WTC11 (cell line): ENCODE measurements around the gene FAM234A. TPM values are rescaled to one million over a fixed set of nuclear protein-coding genes. Genes with fewer than 3 reads are reported as not detected.

Experiments
- ATAC-seq: fragments of 200-7000 bp; cut with Tn5 transposase; 2 replicates; pipeline ENCODE4 v1.10.0; 2021; ENCODE audit warnings: mild to moderate bottlenecking, moderate library complexity
- CTCF ChIA-PET: fragments of 300-600 bp; sonication (Branson Sonifier 250); formaldehyde crosslinking; loops from one replicate; lab custom pipeline; 2021; ENCODE audit warnings: antibody characterized with exemption; lab: Charles Lee
- POLR2A ChIA-PET: fragments of 350-600 bp; sonication (Branson Sonifier 250); formaldehyde crosslinking; loops from one replicate; lab custom pipeline; 2021; ENCODE audit warnings: antibody characterized with exemption; lab: Charles Lee
- DNase-seq: peaks from one replicate; pipeline ENCODE4 v3.0.0; 2021; ENCODE audit warnings: low spot score
- H3K27ac Mint-ChIP-seq: 2 replicates; pipeline ENCODE4 v1.8.0; 2021; ENCODE audit warnings: mixed read lengths
- H3K27me3 Mint-ChIP-seq: 2 replicates; pipeline ENCODE4 v1.8.0; 2021; ENCODE audit warnings: low read depth, mild to moderate bottlenecking, moderate library complexity, mixed read lengths
- H3K36me3 Mint-ChIP-seq: 2 replicates; pipeline ENCODE4 v1.8.0; 2021; ENCODE audit warnings: mixed read lengths
- H3K4me1 Mint-ChIP-seq: 2 replicates; pipeline ENCODE4 v1.8.0; 2022; ENCODE audit warnings: mixed read lengths
- H3K4me3 Mint-ChIP-seq: 2 replicates; pipeline ENCODE4 v1.8.0; 2021; ENCODE audit warnings: mild to moderate bottlenecking, moderate library complexity, mixed read lengths
- H3K9me3 Mint-ChIP-seq: 2 replicates; pipeline ENCODE4 v1.8.0; 2021; ENCODE audit warnings: mixed read lengths
- ARID4B ChIP-seq: sonication (generic); formaldehyde crosslinking; IDR thresholded peaks from 2 replicates; pipeline ENCODE4 v1.8.0; 2023; ENCODE audit warnings: missing genetic modification reagents, mild to moderate bottlenecking, borderline replicate concordance
- ATF1 ChIP-seq: sonication (generic); formaldehyde crosslinking; IDR thresholded peaks from 2 replicates; pipeline ENCODE4 v1.8.1; 2023; ENCODE audit warnings: mild to moderate bottlenecking, moderate library complexity, missing genetic modification reagents
- CBFB ChIP-seq: sonication (generic); formaldehyde crosslinking; IDR thresholded peaks from 2 replicates; pipeline ENCODE4 v1.8.1; 2022; ENCODE audit warnings: mild to moderate bottlenecking, low read depth, missing genetic modification reagents
- ETV6 ChIP-seq: sonication (generic); formaldehyde crosslinking; IDR thresholded peaks from 2 replicates; pipeline ENCODE4 v1.8.1; 2022; ENCODE audit warnings: mild to moderate bottlenecking, missing genetic modification reagents
- GRHL2 ChIP-seq: fragments of 250-450 bp; sonication (Bioruptor Pico); IDR thresholded peaks from 2 replicates; pipeline ENCODE4 v1.8.0; 2022; ENCODE audit warnings: mild to moderate bottlenecking, moderate library complexity; ENCODE audit not compliant: insufficient replicate concordance, severe bottlenecking
- HMGXB4 ChIP-seq: sonication (generic); formaldehyde crosslinking; IDR thresholded peaks from 2 replicates; pipeline ENCODE4 v1.8.1; 2023; ENCODE audit warnings: mild to moderate bottlenecking, moderate library complexity, missing genetic modification reagents
- IRF2 ChIP-seq: sonication (generic); formaldehyde crosslinking; IDR thresholded peaks from 2 replicates; pipeline ENCODE4 v1.8.0; 2022; ENCODE audit warnings: low read depth, missing genetic modification reagents, borderline replicate concordance
- NFE2L1 ChIP-seq: sonication (generic); formaldehyde crosslinking; IDR thresholded peaks from 2 replicates; pipeline ENCODE4 v1.8.1; 2023; ENCODE audit warnings: missing genetic modification reagents
- PRDM15 ChIP-seq: sonication (generic); formaldehyde crosslinking; IDR thresholded peaks from 2 replicates; pipeline ENCODE4 v1.8.0; 2022; ENCODE audit warnings: missing genetic modification reagents
- PRRX2 ChIP-seq: fragments of 250-450 bp; sonication (Bioruptor Pico); IDR thresholded peaks from 2 replicates; pipeline ENCODE4 v1.8.0; 2021; ENCODE audit warnings: mild to moderate bottlenecking
- SMAD3 ChIP-seq: sonication (generic); formaldehyde crosslinking; IDR thresholded peaks from 2 replicates; pipeline ENCODE4 v1.8.0; 2022; ENCODE audit warnings: missing genetic modification reagents, mild to moderate bottlenecking, borderline replicate concordance
- STAT6 ChIP-seq: sonication (generic); formaldehyde crosslinking; conservative IDR thresholded peaks from 2 replicates; pipeline ENCODE4 v1.8.1; 2023; ENCODE audit warnings: mild to moderate bottlenecking, low read depth, missing genetic modification reagents, moderate library complexity
- ZNF232 ChIP-seq: sonication (generic); formaldehyde crosslinking; IDR thresholded peaks from 2 replicates; pipeline ENCODE4 v1.8.0; 2022; ENCODE audit warnings: mild to moderate bottlenecking, missing genetic modification reagents
- ZNF281 ChIP-seq: sonication (generic); formaldehyde crosslinking; IDR thresholded peaks from 2 replicates; pipeline ENCODE4 v1.8.0; 2023; ENCODE audit warnings: mild to moderate bottlenecking, missing genetic modification reagents
- total RNA-seq: library from RNA; stranded (reverse); gene quantifications from 3 replicates; pipeline ENCODE4 v1.2.3, GENCODE V29; 2021

FAM234A gene
- total RNA-seq, 1 experiment from 2014 or later, result 115 TPM

GRCh38 chr16:309476-309875 is 74.9 kb downstream of the FAM234A start:
- no peak for DNase-seq
- ChIA-PET POLR2A (interaction anchor here (1.0 kb wide), 1 partner anchor 81 kb away, joined by 4 read pairs; no protein-coding TSS in a partner anchor), CTCF (interaction anchor here (0.6 to 1.8 kb wide), 10 partner anchors 9 to 244 kb away, joined by 3 to 10 read pairs (median 4); partner anchors contain the start of gene AXIN1)
- Mint-ChIP-seq H3K4me1 (no peaks in the 10 kb centered on the region), H3K4me3 (no peak overlapping the region), H3K36me3 (peaks cover 27% of the 10 kb centered on the region), H3K27ac (peak overlapping the region; percentile 94), H3K27me3 (no peaks in the 10 kb centered on the region), H3K9me3 (no peaks in the 10 kb centered on the region)
- TF ChIP-seq ETV6 (CRISPR knock-in tag) (no peak), ZNF232 (no peak), PRDM15 (CRISPR knock-in tag) (no peak), ARID4B (CRISPR knock-in tag) (no peak), GRHL2 (CRISPR knock-in tag) (no peak), PRRX2 (CRISPR knock-in tag) (no peak), ZNF281 (CRISPR knock-in tag) (no peak), ATF1 (no peak), NFE2L1 (CRISPR knock-in tag) (no peak), CBFB (no peak)
- ATAC-seq, result peak; percentile 75

GRCh38 chr16:311725-312124 is 77.1 kb downstream of the FAM234A start:
- CTCF ChIA-PET, result no interaction called here
- H3K27ac Mint-ChIP-seq, result no peak overlapping the region
- no peaks in the 10 kb centered on the region for H3K9me3 Mint-ChIP-seq
- no peaks in the 10 kb centered on the region for H3K27me3 Mint-ChIP-seq
- no peak for DNase-seq
- TF ChIP-seq HMGXB4 (CRISPR knock-in tag), result no peak
- TF ChIP-seq IRF2 (CRISPR knock-in tag), result no peak
- no peak for TF ChIP-seq STAT6 (CRISPR knock-in tag)
- no peak for TF ChIP-seq SMAD3 (CRISPR knock-in tag)
- TF ChIP-seq PRDM15 (CRISPR knock-in tag), result no peak
- TF ChIP-seq, all 79 proteins: peak for 0
- peaks cover 22% of the 10 kb centered on the region for H3K36me3 Mint-ChIP-seq
- POLR2A ChIA-PET, result no interaction called here
- no peak for ATAC-seq
- no peak overlapping the region for H3K4me3 Mint-ChIP-seq
- no peaks in the 10 kb centered on the region for H3K4me1 Mint-ChIP-seq
